HG03135 (cell line): ENCODE data around the gene FNDC5.

ENCODE experiments used
- ATAC-seq: cut with Tn5 transposase; IDR thresholded peaks from one replicate; pipeline ENCODE4 v1.9.1; 2021; ENCODE audit warnings: mild to moderate bottlenecking, moderate library complexity; ENCODE audit not compliant: unreplicated experiment

FNDC5 gene

DNA sequence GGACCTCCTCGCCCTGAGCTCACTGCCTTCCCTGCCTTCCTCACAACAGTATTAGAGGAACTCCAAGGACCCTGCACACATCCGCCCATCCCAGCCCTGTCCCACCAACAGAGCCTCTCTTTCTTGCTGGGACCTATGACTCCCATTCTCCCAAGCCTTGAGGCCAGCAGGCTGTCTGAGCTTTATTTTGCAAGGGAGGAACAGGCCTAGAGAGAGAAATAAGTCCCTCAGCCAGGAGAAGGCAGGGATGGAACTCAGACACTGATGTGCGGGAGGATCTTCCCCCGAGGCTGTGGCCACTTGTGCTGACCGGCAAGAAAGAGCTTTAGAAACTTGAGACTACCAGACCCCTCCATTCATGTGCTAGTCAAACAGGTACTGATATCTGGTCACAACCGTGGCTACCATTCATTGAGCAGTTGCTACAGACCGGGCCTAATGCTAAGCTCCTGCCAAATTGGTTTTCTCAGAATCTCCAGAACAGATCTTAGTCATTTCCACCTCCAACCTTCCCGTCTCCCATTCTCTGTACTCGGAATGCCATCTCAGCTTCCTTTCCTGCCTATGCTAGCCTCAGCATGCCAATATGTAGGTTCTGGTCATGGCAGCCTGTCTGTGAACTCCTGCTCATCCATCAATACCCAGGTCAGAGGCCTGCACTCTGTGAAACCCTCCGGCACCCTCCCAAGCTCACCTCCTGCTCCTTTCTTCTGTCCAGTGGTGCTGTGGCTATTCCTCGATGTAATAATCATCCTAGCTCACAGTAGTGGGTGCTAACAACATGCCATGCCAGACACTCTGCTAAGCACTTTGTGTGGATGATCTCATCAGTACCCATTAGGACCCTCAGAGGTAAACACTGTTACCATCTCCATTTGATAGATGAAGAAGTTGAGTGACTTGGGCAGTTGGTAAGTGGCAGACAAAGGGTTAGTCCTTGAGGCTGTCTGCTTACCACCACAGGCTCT is 26.7 kb upstream of the FNDC5 start:
- no peak for ATAC-seq

DNA sequence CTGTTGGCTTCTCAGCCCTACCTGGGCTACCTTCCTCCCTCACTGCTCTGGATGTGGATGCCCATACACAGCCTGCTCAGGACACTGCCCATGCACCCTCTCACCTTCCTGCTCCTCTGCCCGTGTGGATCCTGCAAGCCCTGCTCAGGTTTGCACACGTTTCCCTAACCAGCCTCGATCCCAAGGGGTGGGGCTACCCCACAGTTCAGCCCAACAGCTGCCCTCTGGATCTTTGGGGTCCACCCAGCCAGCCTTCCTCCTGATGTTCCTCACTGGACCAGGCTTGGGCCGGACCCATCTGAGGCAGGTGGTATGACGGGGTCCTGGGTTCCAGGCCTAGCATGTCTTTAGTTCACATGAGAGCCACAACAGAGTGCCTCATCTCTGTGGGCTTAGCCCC is 25.7 kb upstream of the FNDC5 start:
- no peak for ATAC-seq

DNA sequence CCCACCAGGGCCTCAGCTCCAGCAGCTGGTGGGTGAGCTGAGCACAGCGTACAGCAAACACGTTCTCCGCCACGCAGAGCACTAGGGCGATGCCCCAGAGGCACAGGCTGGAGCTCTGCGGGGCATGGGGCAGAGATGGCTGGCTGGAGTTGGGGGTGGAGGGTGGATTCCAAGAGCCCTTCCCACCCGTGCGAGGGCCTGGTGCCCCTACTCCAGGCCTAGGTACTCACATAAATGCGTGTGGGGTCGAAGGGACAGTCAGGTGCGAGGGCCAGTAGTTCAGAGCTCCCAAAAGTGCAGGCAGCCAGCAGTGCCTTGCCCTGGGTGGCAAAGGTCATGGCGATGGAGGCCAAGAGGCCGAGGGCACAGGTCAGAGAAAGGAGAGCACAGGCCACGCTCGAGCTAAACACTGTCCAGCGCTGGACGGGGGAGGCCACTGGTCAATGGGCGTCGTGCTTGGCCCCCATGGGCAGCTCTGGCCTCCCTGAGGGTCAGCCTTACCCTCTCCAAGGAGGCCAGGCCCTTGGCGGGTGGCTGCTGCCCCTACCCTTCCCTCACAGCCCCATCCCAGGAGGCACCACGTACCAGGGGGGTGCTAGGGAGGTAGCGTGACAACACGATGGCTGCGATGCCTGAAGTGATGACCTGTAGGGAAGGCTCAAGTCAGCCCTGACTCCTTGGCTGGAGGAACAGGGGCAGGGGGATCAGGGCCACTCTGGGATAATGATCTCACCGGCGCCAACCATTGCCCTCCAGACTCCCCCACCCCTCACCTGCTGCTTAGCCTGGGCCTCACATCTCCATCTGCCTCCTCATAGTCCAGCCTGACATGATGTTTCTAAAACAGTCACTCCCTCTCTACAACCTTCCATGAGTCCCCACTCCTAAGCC is 24.9 kb upstream of the FNDC5 start:
- ATAC-seq = no peak

- ATAC-seq = no peak
Observed at GRCh38 chr1:32894681-32895080, 24.0 kb upstream of the FNDC5 start.

DNA sequence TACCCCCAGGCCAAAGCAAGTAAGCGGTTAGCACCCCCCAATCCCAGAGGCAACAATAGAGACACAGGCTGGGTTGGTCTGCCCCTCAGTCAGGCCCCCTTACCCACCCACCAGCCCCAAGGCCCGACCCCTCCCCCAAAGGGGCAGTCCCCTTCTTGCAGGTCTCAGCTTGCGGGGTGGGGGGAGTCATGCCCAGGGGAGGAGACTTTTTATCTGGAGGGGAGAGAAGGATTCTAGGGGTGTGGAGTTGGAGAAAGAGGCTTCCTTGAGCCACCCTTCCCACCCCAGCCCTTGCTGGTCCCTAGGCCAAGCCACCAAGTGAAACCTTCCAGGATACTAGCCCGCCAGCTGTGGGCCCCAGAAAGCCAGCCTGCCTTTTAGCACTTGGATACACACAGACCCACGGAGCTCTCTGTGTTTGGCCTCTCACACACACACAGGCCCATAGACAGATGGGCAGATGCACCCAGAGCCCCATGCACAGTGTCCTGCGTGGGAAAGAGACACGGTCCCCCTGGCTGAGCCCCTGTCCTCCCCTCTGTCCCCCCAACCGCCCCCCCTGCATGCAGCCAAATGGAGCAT is 23.4 kb upstream of the FNDC5 start:
- ATAC-seq = no peak

DNA sequence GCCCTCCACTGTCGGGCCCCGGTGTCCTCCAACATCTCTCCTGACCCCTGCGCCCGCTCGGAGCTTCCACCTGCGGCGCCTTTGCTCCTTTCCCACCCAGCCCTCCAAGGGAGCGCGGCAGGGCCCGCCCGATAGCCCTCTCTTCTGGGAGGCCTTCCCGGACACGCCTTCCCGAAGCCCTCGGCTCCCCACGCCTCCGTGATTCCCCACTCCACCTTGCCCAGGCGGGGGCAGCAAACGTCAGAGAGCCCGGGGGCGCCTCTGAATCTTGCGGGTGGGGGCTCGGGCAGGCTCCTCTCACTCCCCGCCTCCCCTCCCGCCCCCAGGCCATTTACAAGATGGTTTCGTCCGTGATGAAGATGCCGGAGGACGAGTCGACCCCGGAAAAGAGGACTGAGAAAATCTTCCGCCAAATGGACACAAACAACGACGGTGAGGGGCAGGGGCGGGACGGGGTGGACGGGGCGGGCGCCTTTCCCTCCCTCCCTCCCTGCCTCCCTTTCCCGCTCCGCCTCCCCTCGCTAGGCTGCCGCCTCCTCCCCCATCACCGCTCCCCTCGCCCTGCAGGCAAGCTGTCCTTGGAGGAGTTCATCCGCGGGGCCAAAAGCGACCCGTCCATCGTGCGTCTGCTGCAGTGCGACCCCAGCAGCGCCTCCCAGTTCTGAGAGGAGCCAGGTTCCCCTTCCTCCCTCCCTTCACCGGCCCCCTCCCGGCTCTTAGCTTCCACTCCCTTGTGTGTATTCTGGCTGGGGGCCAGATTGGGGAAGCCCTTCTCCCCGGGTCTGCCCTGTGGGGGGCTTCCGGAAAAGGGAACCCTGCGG is 22.7 kb upstream of the FNDC5 start:
- ATAC-seq = no peak

DNA sequence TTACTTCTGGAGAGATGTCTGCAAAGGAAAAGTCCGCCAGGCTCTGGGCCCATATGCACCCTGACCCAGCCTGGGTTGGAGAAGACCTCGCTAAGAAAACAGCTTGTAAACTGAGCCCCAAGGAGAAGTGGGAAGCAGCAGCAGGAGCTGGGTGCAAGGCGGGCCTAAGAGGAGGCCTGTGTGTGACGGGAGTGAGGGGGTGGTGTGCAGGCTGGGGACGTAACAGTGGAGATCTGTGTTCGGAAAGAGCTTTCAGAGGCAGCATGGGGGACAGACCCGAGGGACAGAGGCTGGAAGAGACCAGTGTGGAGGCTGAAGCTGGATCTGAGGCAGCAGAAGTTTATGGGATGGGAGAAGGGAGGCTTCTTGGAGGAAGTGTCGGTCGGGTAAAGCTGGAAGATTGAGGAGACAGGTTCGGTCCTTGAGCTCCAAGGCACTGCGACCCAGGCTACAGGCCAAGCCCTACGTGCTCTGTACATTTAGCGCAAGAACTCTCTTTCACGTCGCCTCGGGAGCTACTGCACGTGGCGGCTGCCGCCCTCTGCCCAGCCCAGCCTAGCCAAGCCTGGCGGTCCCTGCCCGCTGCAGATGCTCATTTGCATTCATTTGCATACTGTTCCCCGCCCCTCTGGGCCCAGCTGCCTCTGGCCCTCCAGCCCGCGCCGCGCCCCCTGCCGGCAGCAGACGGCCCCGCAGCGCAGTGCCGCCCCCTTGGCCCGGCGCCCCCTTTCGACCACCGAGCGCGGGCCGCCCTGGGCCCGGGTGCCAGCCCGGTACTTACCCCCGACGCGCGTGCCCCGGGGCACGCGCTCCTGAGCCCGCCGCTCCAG is 21.9 kb upstream of the FNDC5 start:
- ATAC-seq = no peak

DNA sequence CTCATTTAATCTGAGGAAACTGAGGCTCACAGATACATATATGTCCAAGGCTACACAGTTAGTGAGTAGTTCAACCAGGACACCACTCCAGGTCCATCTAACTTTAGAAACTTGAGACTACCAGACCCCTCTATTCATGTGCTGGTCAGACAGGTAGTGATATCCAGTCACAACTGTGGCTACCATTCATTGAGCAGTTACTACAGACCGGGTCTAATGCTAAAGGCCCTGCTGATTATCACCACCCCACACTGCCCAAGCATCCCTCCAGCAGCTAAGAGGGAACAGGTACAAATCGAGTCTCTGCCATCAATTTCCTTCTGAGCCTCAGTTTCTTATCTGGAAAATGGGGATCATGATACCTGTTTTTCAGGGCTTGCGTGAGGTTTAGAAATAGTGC is 20.9 kb upstream of the FNDC5 start:
- ATAC-seq = no peak

DNA sequence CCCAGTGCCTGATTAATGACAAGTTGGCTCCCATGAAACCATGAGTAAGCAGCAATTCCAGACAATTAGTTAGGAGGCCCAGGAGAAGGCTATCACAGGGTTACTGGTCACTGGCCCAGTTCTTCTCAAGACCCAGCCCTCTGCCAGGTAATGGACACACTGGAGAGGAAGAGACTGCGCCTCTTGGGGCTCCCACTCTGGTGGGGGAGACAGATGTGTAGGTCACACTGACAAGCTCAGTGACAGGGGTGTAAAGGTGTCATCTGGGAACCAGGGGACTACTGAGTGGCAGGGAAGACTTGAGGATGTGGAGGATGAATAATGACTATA is 20.5 kb upstream of the FNDC5 start:
- no peak for ATAC-seq

GRCh38 chr1:32890516-32891240 is 20.0 kb upstream of the FNDC5 start:
- no peak for ATAC-seq

DNA sequence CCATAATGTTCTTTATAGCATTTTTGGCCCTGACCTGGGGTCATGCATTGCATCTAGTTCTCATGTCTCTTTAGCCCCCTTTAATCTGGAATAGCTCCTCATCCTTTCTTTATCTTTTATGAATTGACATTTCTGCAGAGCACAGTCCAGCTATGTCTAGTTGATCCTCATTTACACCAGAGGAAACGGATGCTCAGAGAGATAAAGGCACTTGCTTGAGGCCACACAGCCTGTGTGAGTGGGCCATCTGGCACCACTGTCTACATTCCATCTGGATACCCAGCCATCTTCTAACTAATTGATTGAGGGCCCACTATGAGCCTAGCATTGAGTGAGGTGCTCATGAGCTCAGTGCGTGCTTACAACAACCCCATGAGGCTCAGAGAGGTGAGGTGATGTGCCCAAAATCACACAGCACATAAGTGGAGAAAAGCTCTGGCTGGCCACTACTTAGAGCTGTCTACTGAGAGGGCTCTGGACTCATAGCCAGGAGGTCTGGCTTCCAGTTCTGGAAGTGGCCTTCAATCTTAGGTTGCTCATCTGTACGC is 19.1 kb upstream of the FNDC5 start:
- no peak for ATAC-seq

DNA sequence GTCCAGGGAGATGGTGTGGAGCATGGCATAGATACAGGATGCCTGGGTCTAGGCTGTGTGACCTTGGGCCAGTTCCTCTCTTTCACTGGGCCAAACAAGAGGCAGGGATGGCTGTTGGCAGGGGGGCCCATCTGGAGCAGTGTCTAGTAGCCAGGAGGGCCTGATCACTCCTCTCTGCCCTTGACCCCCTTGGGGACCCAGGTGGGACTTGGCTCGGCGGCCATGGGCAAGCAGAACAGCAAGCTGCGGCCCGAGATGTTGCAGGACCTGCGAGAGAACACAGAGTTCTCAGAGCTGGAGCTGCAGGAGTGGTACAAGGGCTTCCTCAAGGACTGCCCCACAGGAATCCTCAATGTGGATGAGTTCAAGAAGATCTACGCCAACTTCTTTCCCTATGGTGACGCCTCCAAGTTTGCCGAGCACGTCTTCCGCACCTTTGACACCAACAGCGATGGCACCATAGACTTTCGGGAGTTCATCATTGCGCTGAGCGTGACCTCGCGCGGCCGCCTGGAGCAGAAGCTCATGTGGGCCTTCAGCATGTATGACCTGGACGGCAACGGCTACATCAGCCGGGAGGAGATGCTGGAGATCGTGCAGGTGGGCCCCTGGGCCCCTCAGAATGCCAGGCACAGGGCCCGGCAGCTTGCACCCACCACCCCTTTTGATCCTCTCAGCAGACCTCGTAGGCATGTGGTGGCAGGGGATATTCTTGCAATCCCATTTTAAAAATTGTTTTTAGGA is 18.1 kb upstream of the FNDC5 start:
- no peak for ATAC-seq

GRCh38 chr1:32888134-32888533 is 17.4 kb upstream of the FNDC5 start:
- no peak for ATAC-seq

GRCh38 chr1:32887623-32888022 is 16.9 kb upstream of the FNDC5 start:
- no peak for ATAC-seq

- no peak for ATAC-seq
Observed at GRCh38 chr1:32886828-32887414, 16.2 kb upstream of the FNDC5 start.

DNA sequence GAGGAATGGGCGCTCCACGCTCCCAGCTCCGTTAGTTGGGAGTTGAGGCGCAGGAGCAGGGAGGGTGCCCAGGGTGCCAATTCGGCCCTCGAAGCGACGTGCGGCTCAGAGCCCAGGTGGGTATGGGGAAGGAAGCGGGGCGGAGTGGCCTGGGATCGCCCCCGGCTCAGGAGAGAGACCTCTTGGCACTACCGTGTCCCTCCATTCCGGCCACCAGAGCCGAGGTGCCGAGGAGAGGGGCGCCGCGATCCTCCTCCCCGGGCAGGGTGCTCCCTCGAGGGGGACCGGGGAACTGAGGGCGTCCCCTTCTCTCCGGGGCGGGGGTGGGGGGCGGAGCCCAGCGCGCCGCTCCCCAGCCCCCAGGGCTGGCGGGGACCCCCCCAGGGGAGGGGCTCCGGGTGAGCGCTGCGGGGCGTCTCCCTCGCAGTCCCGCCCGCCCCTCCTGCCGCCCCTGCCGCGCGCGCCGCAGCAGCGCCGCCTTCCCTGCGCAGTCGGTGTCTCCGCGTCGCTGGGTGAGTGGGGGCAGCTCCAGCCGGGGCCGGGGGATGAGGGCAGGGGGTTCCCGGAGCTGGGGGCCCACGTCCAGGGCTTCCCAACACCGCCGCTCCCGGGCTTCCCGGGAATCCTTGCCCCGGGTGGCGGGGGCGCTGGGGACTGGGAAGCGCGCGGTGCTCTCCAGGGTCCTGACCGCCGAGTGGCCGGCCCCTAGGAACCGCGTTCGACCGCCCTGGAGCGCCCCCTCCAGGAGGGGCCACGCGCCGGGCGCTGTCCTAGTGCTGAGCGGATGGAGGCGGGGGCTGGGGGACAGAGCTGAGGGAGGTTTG is 15.5 kb upstream of the FNDC5 start, which contains the start of gene HPCA:
Gene HPCA (plus strand): TSS at position 488 of the 824 bp plus-strand sequence. CDS start 2,408 bp downstream, outside the sequence.
- ATAC-seq = no peak

DNA sequence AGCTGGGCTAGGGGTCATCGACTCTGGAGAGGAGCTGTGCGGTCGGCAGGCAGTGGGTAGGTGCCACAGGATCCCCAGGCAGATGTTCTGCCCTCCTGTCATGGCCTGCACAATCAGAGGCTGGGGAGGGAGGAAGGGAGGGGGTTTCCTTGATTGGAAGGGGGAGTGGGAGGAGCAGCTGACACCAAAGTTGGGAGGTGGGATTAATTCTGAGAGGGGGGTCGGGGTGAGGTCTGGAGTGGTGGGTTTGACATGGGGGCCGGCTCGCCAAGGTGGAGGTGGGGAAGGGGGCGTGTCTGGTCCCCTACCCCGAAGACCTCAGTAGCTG is 14.9 kb upstream of the FNDC5 start:
- no peak for ATAC-seq
